HEK293 (cell line): Measurements from ENCODE around the gene AKAIN1.

Source experiments
- CTCF ChIA-PET: fragments of 350-600 bp; formaldehyde crosslinking; extraction: SDS; loops from one replicate; lab custom pipeline; 2021; ENCODE audit warnings: antibody characterized with exemption; lab: Yijun Ruan, JAX
- POLR2A ChIA-PET: fragments of 300-600 bp; formaldehyde crosslinking; extraction: SDS; loops from one replicate; lab custom pipeline; 2020; ENCODE audit warnings: antibody characterized with exemption, inconsistent platforms; lab: Yijun Ruan, JAX
- H3K27ac ChIP-seq: fragments of 200-500 bp; sonication (Bioruptor generic); 2 replicates; pipeline ENCODE4 v1.5.1; 2014; ENCODE audit warnings: low read depth, low read length, control low read depth, inconsistent platforms; ENCODE audit errors: extremely low read depth
- H3K36me3 ChIP-seq, 2 experiments: fragments of 200-500 bp in 1 of 2; sonication (Bioruptor generic) in 1 of 2; 1 replicate in 1 of 2; 2 replicates in 1 of 2; pipeline ENCODE4 v1.5.1; 2014 to 2017; ENCODE audit warnings: inconsistent platforms in 2 of 2, low read length in 2 of 2; ENCODE audit not compliant: control insufficient read depth in 2 of 2, insufficient read depth in 1 of 2
- H3K4me1 ChIP-seq: fragments of 200-500 bp; sonication (Bioruptor generic); 2 replicates; pipeline ENCODE4 v1.5.1; 2014; ENCODE audit warnings: mild to moderate bottlenecking, low read length, inconsistent platforms; ENCODE audit not compliant: control insufficient read depth, insufficient read depth
- H3K4me3 ChIP-seq: 2 replicates; pipeline ENCODE4 v1.5.1; 2011; ENCODE audit warnings: low read depth, mild to moderate bottlenecking, control low read depth, low read length, moderate library complexity
- H3K9me3 ChIP-seq: fragments of 200-500 bp; sonication (Bioruptor generic); 2 replicates; pipeline ENCODE4 v1.5.1; 2014; ENCODE audit warnings: low read depth, low read length, inconsistent platforms; ENCODE audit not compliant: control insufficient read depth, insufficient read depth
- GLIS1 ChIP-seq: fragments of 450-650 bp; formaldehyde crosslinking; IDR thresholded peaks from 2 replicates; pipeline ENCODE4 v1.5.1; 2016; ENCODE audit warnings: missing biosample characterization, missing genetic modification characterization
- KLF8 ChIP-seq: fragments of 450-650 bp; formaldehyde crosslinking; IDR thresholded peaks from 2 replicates; pipeline ENCODE4 v1.5.1; 2016; ENCODE audit warnings: missing biosample characterization, missing genetic modification characterization
- KLF9 ChIP-seq: fragments of 450-650 bp; formaldehyde crosslinking; IDR thresholded peaks from 2 replicates; pipeline ENCODE4 v1.5.1; 2016; ENCODE audit warnings: missing biosample characterization, missing genetic modification characterization, low read depth
- MEIS1 ChIP-seq: sonication (generic); formaldehyde crosslinking; IDR thresholded peaks from 2 replicates; pipeline ENCODE4 v1.8.1; 2022; ENCODE audit warnings: missing genetic modification reagents, mild to moderate bottlenecking, borderline replicate concordance
- RBAK ChIP-seq: fragments of 450-650 bp; formaldehyde crosslinking; IDR thresholded peaks from 2 replicates; pipeline ENCODE4 v1.5.1; 2016; ENCODE audit warnings: missing biosample characterization, missing genetic modification characterization
- SCRT2 ChIP-seq: fragments of 450-650 bp; formaldehyde crosslinking; IDR thresholded peaks from 2 replicates; pipeline ENCODE4 v1.5.1; 2016; ENCODE audit warnings: missing biosample characterization, missing genetic modification characterization
- ZBTB1 ChIP-seq: fragments of 450-650 bp; formaldehyde crosslinking; IDR thresholded peaks from 2 replicates; pipeline ENCODE4 v1.5.1; 2016; ENCODE audit warnings: missing biosample characterization, missing genetic modification characterization
- ZBTB20 ChIP-seq: fragments of 450-650 bp; formaldehyde crosslinking; IDR thresholded peaks from 2 replicates; pipeline ENCODE4 v1.5.1; 2016; ENCODE audit warnings: missing biosample characterization, missing genetic modification characterization
- ZNF133 ChIP-seq: fragments of 450-650 bp; formaldehyde crosslinking; IDR thresholded peaks from 2 replicates; pipeline ENCODE4 v1.5.1; 2016; ENCODE audit warnings: missing biosample characterization, missing genetic modification characterization
- ZNF157 ChIP-seq: fragments of 450-650 bp; formaldehyde crosslinking; IDR thresholded peaks from 2 replicates; pipeline ENCODE4 v1.5.1; 2016; ENCODE audit warnings: missing biosample characterization, missing genetic modification characterization
- ZNF184 ChIP-seq: fragments of 450-650 bp; IDR thresholded peaks from 2 replicates; pipeline ENCODE4 v1.5.1; 2018; ENCODE audit warnings: missing biosample characterization, mild to moderate bottlenecking, missing genetic modification characterization
- ZNF248 ChIP-seq: fragments of 450-650 bp; formaldehyde crosslinking; IDR thresholded peaks from 2 replicates; pipeline ENCODE4 v1.5.1; 2017; ENCODE audit warnings: missing biosample characterization, missing genetic modification characterization
- ZNF266 ChIP-seq: fragments of 450-650 bp; formaldehyde crosslinking; IDR thresholded peaks from 2 replicates; pipeline ENCODE4 v1.5.1; 2016; ENCODE audit warnings: missing biosample characterization, missing genetic modification characterization, low read depth
- ZNF335 ChIP-seq: fragments of 450-650 bp; formaldehyde crosslinking; conservative IDR thresholded peaks from 2 replicates; pipeline ENCODE4 v1.5.1; 2016; ENCODE audit warnings: missing biosample characterization, missing genetic modification characterization
- ZNF513 ChIP-seq: fragments of 450-650 bp; IDR thresholded peaks from 2 replicates; pipeline ENCODE4 v1.5.1; 2018; ENCODE audit warnings: missing biosample characterization, missing genetic modification characterization
- ZNF561 ChIP-seq: fragments of 450-650 bp; IDR thresholded peaks from 2 replicates; pipeline ENCODE4 v1.5.1; 2018; ENCODE audit warnings: missing biosample characterization, missing genetic modification characterization, borderline replicate concordance
- ZNF626 ChIP-seq: fragments of 450-650 bp; sonication (Bioruptor Pico); formaldehyde crosslinking; IDR thresholded peaks from 2 replicates; pipeline ENCODE4 v1.5.1; 2018; ENCODE audit warnings: missing biosample characterization, missing genetic modification characterization, inconsistent platforms
- ZNF658 ChIP-seq: fragments of 450-650 bp; formaldehyde crosslinking; IDR thresholded peaks from 2 replicates; pipeline ENCODE4; 2016; ENCODE audit warnings: missing biosample characterization, missing genetic modification characterization
- ZNF677 ChIP-seq: fragments of 450-650 bp; IDR thresholded peaks from 2 replicates; pipeline ENCODE4 v1.5.0; 2018; ENCODE audit warnings: missing biosample characterization, mild to moderate bottlenecking, missing genetic modification characterization, moderate library complexity
- ZNF791 ChIP-seq: fragments of 450-650 bp; formaldehyde crosslinking; IDR thresholded peaks from 2 replicates; pipeline ENCODE4 v1.5.1; 2016; ENCODE audit warnings: missing biosample characterization, missing genetic modification characterization
- ZNF837 ChIP-seq: fragments of 450-650 bp; formaldehyde crosslinking; IDR thresholded peaks from 2 replicates; pipeline ENCODE4 v1.5.1; 2016; ENCODE audit warnings: missing biosample characterization, missing genetic modification characterization
- ZSCAN16 ChIP-seq: fragments of 450-650 bp; formaldehyde crosslinking; IDR thresholded peaks from 2 replicates; pipeline ENCODE4 v1.5.1; 2016; ENCODE audit warnings: missing biosample characterization, missing genetic modification characterization
- ZSCAN18 ChIP-seq: fragments of 450-650 bp; formaldehyde crosslinking; IDR thresholded peaks from 2 replicates; pipeline ENCODE4 v1.5.1; 2016; ENCODE audit warnings: missing biosample characterization, missing genetic modification characterization
- ZSCAN30 ChIP-seq: fragments of 450-650 bp; IDR thresholded peaks from 2 replicates; pipeline ENCODE4 v1.5.1; 2018; ENCODE audit warnings: missing biosample characterization, mild to moderate bottlenecking, missing genetic modification characterization, moderate library complexity
- TF ChIP-seq, protein P1 (sequence below): fragments of 450-650 bp; formaldehyde crosslinking; IDR thresholded peaks from 2 replicates; pipeline ENCODE4 v1.5.1; 2016; ENCODE audit warnings: missing biosample characterization, missing genetic modification characterization
- TF ChIP-seq, protein P2 (sequence below): fragments of 450-650 bp; formaldehyde crosslinking; IDR thresholded peaks from 2 replicates; pipeline ENCODE4 v1.5.1; 2017; ENCODE audit warnings: missing biosample characterization, missing genetic modification characterization
- TF ChIP-seq, protein P3 (sequence below): fragments of 450-650 bp; formaldehyde crosslinking; IDR thresholded peaks from 2 replicates; pipeline ENCODE4 v1.5.1; 2016; ENCODE audit warnings: missing biosample characterization, missing genetic modification characterization

The AKAIN1 gene

DNA sequence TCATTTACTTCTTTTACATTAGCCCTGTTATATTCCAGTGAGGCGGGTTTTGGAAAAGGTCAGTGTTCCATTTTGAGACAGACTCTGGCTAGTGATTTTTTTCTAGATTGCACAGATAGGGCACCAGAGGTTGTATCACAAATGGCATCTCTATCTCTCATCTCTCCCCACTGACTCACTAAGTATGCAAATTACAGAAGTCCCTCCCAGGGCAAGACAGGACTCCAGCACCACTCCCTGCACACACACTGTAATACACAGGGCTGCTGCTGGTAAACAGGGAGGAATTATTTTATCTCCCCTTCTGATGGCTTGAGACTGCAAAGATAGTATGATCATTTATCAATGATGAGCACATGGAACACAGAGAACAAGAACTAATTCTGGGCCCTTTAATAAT, 46.2 kb downstream of the AKAIN1 start:
- H3K4me1 ChIP-seq: no peaks in the 10 kb centered on the region
- no peak overlapping the region for H3K27ac ChIP-seq
- no peaks in the 10 kb centered on the region for H3K36me3 ChIP-seq
- TF ChIP-seq ZNF677 (tag by site-specific recombination): no peak
- no peak for TF ChIP-seq ZNF266
- TF ChIP-seq, protein P1, sequence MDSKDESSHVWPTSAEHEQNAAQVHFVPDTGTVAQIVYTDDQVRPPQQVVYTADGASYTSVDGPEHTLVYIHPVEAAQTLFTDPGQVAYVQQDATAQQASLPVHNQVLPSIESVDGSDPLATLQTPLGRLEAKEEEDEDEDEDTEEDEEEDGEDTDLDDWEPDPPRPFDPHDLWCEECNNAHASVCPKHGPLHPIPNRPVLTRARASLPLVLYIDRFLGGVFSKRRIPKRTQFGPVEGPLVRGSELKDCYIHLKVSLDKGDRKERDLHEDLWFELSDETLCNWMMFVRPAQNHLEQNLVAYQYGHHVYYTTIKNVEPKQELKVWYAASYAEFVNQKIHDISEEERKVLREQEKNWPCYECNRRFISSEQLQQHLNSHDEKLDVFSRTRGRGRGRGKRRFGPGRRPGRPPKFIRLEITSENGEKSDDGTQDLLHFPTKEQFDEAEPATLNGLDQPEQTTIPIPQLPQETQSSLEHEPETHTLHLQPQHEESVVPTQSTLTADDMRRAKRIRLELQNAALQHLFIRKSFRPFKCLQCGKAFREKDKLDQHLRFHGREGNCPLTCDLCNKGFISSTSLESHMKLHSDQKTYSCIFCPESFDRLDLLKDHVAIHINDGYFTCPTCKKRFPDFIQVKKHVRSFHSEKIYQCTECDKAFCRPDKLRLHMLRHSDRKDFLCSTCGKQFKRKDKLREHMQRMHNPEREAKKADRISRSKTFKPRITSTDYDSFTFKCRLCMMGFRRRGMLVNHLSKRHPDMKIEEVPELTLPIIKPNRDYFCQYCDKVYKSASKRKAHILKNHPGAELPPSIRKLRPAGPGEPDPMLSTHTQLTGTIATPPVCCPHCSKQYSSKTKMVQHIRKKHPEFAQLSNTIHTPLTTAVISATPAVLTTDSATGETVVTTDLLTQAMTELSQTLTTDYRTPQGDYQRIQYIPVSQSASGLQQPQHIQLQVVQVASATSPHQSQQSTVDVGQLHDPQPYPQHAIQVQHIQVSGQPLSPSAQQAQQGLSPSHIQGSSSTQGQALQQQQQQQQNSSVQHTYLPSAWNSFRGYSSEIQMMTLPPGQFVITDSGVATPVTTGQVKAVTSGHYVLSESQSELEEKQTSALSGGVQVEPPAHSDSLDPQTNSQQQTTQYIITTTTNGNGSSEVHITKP: no peak
- TF ChIP-seq ZNF248: no peak
- TF ChIP-seq ZSCAN30 (tag by site-specific recombination): no peak
- no peak for TF ChIP-seq ZNF658 (tag by site-specific recombination)
- TF ChIP-seq ZNF184 (tag by site-specific recombination): no peak
- TF ChIP-seq GLIS1 (tag by site-specific recombination): no peak
- no peak for TF ChIP-seq ZBTB1 (tag by site-specific recombination)
- TF ChIP-seq ZNF837: no peak
- TF ChIP-seq ZNF335 (tag by site-specific recombination): no peak
- no peak for TF ChIP-seq MEIS1 (CRISPR knock-in tag)
- no peak for TF ChIP-seq ZSCAN16 (tag by site-specific recombination)
- TF ChIP-seq RBAK (tag by site-specific recombination): no peak
- TF ChIP-seq ZNF513 (tag by site-specific recombination): no peak
- TF ChIP-seq ZBTB20 (tag by site-specific recombination): no peak
- TF ChIP-seq, protein P2, sequence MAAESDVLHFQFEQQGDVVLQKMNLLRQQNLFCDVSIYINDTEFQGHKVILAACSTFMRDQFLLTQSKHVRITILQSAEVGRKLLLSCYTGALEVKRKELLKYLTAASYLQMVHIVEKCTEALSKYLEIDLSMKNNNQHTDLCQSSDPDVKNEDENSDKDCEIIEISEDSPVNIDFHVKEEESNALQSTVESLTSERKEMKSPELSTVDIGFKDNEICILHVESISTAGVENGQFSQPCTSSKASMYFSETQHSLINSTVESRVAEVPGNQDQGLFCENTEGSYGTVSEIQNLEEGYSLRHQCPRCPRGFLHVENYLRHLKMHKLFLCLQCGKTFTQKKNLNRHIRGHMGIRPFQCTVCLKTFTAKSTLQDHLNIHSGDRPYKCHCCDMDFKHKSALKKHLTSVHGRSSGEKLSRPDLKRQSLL: no peak
- TF ChIP-seq, all 188 proteins: peak for 0
- Histone ChIP-seq H3K4me3 (no peak overlapping the region), H3K9me3 (no peaks in the 10 kb centered on the region)
- ChIA-PET CTCF (no interaction called here), POLR2A (no interaction called here)

DNA sequence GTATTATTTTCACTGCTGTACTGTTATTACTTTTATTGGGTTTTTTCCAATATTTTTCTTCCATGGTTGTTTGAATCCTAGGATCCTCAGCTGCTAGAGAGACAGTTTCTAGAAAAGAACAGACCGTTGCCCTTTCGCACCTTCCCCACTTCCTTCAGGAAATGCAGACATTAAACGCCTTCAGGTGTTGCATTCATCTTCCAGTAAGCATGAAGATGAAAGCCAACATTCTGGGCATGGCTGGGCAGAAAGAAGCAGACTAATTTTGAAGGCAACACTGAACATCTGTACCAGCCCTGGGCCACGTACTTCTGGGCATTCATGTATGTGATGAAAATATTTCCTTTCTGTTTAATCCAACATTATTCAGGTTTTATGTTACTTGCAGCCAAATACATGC, 51.0 kb downstream of the AKAIN1 start:
- POLR2A ChIA-PET: no interaction called here
- Histone ChIP-seq H3K4me1 (no peaks in the 10 kb centered on the region), H3K36me3 (no peaks in the 10 kb centered on the region), H3K4me3 (no peak overlapping the region), H3K27ac (no peak overlapping the region), H3K9me3 (no peaks in the 10 kb centered on the region; the same call in 1 of the 2 replicates)
- CTCF ChIA-PET: no interaction called here
- TF ChIP-seq KLF9 (tag by site-specific recombination) (no peak), ZSCAN18 (tag by site-specific recombination) (no peak), ZNF561 (no peak), ZNF791 (tag by site-specific recombination) (no peak), ZNF157 (no peak), KLF8 (tag by site-specific recombination) (no peak), SCRT2 (no peak), ZNF626 (tag by site-specific recombination) (no peak), ZNF133 (tag by site-specific recombination) (no peak)
- TF ChIP-seq, protein P3, sequence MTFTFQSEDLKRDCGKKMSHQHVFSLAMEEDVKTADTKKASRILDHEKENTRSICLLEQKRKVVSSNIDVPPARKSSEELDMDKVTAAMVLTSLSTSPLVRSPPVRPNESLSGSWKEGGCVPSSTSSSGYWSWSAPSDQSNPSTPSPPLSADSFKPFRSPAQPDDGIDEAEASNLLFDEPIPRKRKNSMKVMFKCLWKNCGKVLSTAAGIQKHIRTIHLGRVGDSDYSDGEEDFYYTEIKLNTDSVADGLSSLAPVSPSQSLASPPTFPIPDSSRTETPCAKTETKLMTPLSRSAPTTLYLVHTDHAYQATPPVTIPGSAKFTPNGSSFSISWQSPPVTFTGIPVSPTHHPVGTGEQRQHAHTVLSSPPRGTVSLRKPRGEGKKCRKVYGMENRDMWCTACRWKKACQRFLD (tag by site-specific recombination): no peak
